GM12864 (cell line): ENCODE data around the gene BTBD2.

Source experiments
- DNase-seq: peaks from one replicate; pipeline ENCODE4 v3.0.0-alpha.2; 2011; ENCODE audit warnings: low read depth
- H3K4me3 ChIP-seq: 2 replicates; pipeline ENCODE4 v1.5.1; 2011; ENCODE audit warnings: mild to moderate bottlenecking, low read depth, low read length, control low read depth
- TF ChIP-seq, protein P1 (sequence below): IDR thresholded peaks from 2 replicates; pipeline ENCODE4 v1.5.1; 2011; ENCODE audit warnings: low read depth, mild to moderate bottlenecking, moderate library complexity, low read length, control low read depth, inconsistent platforms; ENCODE audit errors: missing control alignments

The BTBD2 gene

DNA sequence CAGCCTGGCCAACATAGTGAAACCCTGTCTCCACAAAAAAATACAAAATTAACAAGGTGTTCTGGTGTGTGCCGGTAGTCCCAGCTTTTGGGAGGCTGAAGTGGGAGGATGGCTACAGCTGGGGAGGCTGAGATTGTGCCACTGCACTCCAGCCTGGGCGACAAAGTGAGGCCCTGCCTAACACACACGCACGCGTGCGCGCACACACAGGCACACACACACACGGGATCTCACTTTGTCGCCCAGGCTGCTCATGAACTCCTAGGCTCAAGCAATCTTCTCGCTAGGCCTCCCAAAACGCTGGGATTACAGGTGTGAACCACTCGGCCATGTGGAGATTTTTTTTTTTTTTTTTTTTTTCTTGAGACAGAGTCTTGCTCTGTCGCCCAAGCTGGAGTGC lies 3.2 kb upstream of the BTBD2 start:
- TF ChIP-seq, protein P1, sequence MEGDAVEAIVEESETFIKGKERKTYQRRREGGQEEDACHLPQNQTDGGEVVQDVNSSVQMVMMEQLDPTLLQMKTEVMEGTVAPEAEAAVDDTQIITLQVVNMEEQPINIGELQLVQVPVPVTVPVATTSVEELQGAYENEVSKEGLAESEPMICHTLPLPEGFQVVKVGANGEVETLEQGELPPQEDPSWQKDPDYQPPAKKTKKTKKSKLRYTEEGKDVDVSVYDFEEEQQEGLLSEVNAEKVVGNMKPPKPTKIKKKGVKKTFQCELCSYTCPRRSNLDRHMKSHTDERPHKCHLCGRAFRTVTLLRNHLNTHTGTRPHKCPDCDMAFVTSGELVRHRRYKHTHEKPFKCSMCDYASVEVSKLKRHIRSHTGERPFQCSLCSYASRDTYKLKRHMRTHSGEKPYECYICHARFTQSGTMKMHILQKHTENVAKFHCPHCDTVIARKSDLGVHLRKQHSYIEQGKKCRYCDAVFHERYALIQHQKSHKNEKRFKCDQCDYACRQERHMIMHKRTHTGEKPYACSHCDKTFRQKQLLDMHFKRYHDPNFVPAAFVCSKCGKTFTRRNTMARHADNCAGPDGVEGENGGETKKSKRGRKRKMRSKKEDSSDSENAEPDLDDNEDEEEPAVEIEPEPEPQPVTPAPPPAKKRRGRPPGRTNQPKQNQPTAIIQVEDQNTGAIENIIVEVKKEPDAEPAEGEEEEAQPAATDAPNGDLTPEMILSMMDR: no peak
- no peak for DNase-seq
- no peak overlapping the region for H3K4me3 ChIP-seq

DNA sequence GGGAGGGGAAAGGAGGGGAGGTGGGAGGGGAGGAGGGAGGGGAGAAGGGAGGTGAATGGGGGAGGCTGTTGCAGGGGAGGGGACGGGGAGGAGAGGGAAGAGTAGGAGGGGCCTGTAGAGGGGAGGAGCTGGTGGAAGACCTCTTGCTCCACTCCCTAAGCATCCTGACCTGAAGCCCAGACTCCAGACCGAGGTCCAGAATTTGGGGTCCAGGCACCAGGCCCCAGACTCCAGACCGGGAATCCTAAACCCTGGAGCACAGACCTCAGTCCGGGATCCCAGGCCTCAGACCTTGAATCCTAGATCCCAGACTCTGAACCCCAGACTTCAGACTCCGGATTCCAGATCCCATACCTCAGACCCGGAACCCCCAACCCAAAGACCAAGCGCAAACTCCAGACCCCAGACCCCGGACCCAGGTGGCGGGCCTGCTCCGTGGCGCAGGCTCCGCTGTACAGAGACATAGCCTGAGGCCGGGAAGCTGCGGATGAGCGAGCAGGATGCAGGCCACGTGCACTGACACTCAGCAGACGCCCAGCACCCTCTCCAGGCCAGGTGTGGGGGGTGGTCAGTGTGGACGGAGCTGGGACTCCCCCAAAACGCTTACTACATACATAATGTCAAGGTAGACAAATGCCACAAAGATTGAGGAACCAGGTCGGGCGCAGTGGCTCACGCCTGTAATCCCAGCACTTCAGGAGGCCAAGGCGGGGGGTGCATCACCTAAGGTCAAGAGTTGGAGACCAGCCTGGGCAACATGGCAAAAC lies 710 bp upstream of the BTBD2 start:
- H3K4me3 ChIP-seq: peak overlapping the region; percentile 54

DNA sequence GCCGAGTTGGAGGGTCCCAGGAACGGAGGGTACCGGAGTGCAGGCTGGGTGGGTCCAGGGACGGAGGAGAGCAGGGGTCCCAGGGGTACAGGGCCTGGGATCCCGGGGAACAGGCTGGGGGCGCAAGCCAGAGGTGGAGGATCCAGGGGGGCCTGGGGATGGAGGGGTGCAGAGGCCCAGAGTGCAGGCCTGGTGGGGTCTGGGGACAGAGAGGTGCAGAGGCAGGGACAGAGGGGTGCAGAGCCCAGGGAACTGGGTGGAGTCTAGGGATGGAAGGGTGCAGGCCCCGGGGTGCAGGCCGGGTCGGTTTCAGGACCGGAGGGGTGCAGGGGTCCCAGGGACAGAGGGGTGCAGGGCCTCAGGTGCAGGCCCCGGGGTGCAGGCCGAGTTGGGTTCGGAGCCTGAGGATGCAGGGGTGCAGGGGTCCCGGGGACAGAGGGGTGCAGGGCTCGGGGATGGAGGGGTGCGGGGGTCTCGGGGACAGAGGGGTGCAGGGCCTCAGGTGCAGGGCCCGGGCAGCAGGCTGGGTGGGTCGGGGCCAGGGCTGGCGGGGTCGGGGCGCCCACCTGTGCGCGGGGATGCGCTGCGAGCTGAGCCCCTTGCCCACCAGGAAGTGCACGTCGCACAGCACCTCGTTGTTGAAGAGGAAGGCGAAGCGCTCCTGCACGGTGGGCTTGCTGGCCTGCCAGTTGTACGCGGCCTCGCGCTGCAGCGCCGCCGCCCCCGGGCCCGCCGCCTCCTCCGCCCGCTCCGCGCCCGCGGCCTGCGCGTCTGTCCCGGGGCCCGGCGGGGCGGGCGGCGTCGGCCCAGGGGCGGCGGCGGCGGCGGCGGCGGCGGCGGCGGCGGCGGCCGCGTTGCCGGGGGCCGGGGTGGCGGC lies 545 bp downstream of the BTBD2 start:
- peak overlapping the region; percentile 74 for H3K4me3 ChIP-seq
- TF ChIP-seq, protein P1: no peak
- no peak for DNase-seq

More for the DNA sequence above, 710 bp upstream of the BTBD2 start:
- TF ChIP-seq, protein P1: no peak
- peak; percentile 63 for DNase-seq

DNA sequence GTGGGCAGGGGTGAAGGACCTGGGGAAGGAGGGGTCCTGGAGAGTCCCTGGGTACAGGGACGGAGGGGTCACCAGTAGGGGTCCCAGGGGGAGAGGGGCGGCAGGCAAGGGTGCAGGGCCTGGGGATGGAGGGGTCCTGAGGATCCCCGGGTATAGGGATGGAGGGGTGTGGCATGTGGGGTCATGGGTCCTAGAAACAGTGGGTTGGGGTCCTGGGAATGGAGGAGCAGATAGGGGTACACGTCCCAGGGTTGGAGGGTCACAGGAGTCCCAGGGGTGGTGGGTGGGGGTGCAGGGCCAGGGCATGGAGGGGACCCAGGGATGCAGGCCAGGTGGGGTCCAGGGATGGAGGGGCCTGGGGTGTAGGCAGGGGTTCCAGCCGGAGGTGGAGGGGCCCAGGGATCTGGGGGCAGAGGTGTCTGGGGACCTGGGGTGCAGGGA lies 1.4 kb downstream of the BTBD2 start:
- H3K4me3 ChIP-seq: no peak overlapping the region
- TF ChIP-seq, protein P1: no peak
- DNase-seq: no peak

DNA sequence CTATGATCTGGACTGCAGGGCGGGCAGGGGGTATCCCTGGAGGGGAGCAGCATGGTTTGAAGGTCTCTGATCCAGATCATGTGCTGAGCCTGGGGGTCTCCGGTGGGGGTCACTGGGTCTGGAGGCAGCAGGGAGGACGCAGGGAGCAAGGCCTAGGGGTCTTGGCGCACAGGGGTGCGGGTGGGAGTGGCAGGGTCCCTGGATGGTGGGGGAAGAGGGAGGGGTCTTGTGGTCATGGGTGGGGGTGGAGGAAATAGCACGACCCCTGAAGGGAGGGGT lies 1.9 kb downstream of the BTBD2 start:
- no peak overlapping the region for H3K4me3 ChIP-seq
- TF ChIP-seq, protein P1: no peak

DNA sequence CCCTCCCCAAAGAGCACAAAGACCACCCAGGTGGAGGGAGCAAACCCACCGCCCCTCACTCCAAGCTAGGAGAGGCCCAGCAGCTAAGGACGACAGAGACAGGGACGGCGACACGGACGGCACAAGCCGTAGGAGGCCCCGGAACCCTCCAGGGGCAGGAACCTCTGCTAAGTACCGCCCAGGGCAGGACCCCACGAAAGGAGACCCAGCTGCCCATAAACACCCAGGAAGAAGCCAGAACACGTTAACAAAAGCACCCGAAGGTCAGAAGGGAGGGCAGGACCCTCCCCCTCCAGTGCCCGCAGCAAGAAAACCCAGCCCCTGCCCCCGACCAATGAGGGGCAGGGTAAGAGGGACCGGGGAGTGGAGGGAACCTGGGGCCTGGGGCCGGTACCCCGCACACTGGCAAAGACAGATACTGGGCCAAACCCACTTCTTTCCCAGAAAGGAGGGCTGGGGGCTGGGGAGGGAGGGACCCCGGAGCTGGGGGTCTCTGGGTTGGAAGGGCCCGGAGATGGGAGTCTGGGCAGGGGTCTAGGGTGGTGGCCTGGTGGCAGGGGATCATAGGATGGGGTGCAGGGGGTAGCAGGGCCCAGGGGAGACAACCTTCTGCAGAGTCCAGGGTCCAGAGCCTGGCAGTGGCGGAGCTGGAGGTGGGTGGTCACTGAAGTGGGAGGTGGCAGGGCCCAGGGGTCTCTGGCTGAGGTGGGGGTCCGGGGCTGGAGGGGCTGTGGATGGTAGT lies 2.4 kb downstream of the BTBD2 start:
- TF ChIP-seq, protein P1: no peak
- DNase-seq: no peak

More for the DNA sequence above, 1.9 kb downstream of the BTBD2 start:
- no peak for DNase-seq

More for the DNA sequence above, 2.4 kb downstream of the BTBD2 start:
- H3K4me3 ChIP-seq: no peak overlapping the region
